ENCODE measurements around the gene P3H4.

DNA sequence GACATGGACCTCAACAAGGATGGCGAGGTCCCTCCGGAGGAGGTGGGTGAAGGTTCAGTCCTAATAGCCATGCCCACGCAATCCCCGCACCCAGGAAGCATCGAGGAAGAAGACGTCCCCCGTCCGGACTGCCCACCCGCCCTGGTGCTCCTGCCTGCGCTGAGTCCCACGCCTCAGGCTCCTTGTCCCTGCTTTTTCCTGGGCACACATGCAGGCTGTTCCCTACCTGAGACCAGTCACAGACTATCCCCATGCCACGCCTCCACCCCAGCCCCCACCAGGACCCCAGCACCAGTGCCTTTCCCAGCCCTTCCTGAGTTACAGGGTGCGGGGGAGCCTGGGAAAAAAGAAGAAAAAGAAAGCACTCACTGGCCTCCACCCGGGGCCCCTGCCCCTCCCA lies 10.0 kb upstream of the P3H4 start:
- TF ChIP-seq ESRRG (CRISPR knock-in tag; IDR thresholded peaks at IDR 0.05) (no peak), PPARA (CRISPR knock-in tag; IDR thresholded peaks at IDR 0.05; ENCODE audit: borderline replicate concordance) (no peak)
- TF ChIP-seq, protein P1, sequence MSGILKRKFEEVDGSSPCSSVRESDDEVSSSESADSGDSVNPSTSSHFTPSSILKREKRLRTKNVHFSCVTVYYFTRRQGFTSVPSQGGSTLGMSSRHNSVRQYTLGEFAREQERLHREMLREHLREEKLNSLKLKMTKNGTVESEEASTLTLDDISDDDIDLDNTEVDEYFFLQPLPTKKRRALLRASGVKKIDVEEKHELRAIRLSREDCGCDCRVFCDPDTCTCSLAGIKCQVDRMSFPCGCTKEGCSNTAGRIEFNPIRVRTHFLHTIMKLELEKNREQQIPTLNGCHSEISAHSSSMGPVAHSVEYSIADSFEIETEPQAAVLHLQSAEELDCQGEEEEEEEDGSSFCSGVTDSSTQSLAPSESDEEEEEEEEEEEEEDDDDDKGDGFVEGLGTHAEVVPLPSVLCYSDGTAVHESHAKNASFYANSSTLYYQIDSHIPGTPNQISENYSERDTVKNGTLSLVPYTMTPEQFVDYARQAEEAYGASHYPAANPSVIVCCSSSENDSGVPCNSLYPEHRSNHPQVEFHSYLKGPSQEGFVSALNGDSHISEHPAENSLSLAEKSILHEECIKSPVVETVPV (CRISPR knock-in tag; IDR thresholded peaks at IDR 0.05): no peak

Measured in SK-N-SH treated with all-trans-retinoic acid at 6 μM for 48 hours (cell line).